GM23248 (cell line): Measurements from ENCODE around the gene ZNF428. TPM values are rescaled to one million over a fixed set of nuclear protein-coding genes. Genes with fewer than 3 reads are reported as not detected.

Experiments used
- DNase-seq: peaks from one replicate; pipeline ENCODE4 v3.0.0-alpha.2; 2015
- H2AFZ ChIP-seq: fragments of 200-600 bp; sonication (generic); 2 replicates; pipeline ENCODE4 v1.6.1; 2016; ENCODE audit warnings: antibody characterized with exemption
- H3F3A ChIP-seq: fragments of 200-600 bp; sonication (generic); 2 replicates; pipeline ENCODE4 v1.6.1; 2016; ENCODE audit warnings: mild to moderate bottlenecking, antibody characterized with exemption, mixed run types; ENCODE audit not compliant: insufficient read depth
- H3K27ac ChIP-seq: fragments of 200-600 bp; sonication (generic); 2 replicates; pipeline ENCODE4 v1.5.1; 2016; ENCODE audit warnings: mild to moderate bottlenecking
- H3K27me3 ChIP-seq: fragments of 200-600 bp; sonication (generic); replicated peaks from 2 replicates; pipeline ENCODE4 v1.6.1; 2016; ENCODE audit warnings: mild to moderate bottlenecking; ENCODE audit not compliant: insufficient read depth
- H3K36me3 ChIP-seq: fragments of 200-600 bp; sonication (generic); 2 replicates; pipeline ENCODE4 v1.6.1; 2016; ENCODE audit warnings: low read depth, mild to moderate bottlenecking
- H3K4me1 ChIP-seq: fragments of 200-600 bp; sonication (generic); 2 replicates; pipeline ENCODE4 v1.6.1; 2016; ENCODE audit warnings: mild to moderate bottlenecking; ENCODE audit not compliant: insufficient read depth
- H3K4me2 ChIP-seq: fragments of 200-600 bp; sonication (generic); one replicate; pipeline ENCODE4 v1.6.1; 2016; ENCODE audit warnings: mild to moderate bottlenecking; ENCODE audit not compliant: unreplicated experiment
- H3K4me3 ChIP-seq: fragments of 200-600 bp; sonication (generic); 2 replicates; pipeline ENCODE4 v1.5.1; 2016; ENCODE audit warnings: mild to moderate bottlenecking
- H3K79me2 ChIP-seq: fragments of 200-600 bp; sonication (generic); 2 replicates; pipeline ENCODE4 v1.6.1; 2016; ENCODE audit warnings: mild to moderate bottlenecking; ENCODE audit not compliant: insufficient read depth
- H3K9ac ChIP-seq: fragments of 200-600 bp; sonication (generic); 2 replicates; pipeline ENCODE4 v1.6.1; 2016; ENCODE audit warnings: mild to moderate bottlenecking
- H3K9me2 ChIP-seq: fragments of 200-600 bp; sonication (generic); 2 replicates; pipeline ENCODE4 v1.6.1; 2016; ENCODE audit warnings: mixed run types, mild to moderate bottlenecking, moderate library complexity; ENCODE audit not compliant: insufficient read depth
- H3K9me3 ChIP-seq: fragments of 200-600 bp; sonication (generic); one replicate; pipeline ENCODE4 v1.6.1; 2017; ENCODE audit warnings: low read depth
- H4K20me1 ChIP-seq: fragments of 200-600 bp; sonication (generic); 2 replicates; pipeline ENCODE4 v1.6.0; 2016; ENCODE audit not compliant: insufficient read depth
- EZH2 ChIP-seq: fragments of 200-600 bp; sonication (generic); IDR thresholded peaks from 2 replicates; pipeline ENCODE4 v1.6.1; 2018; ENCODE audit warnings: antibody characterized with exemption, mild to moderate bottlenecking; ENCODE audit not compliant: insufficient read depth, poor library complexity, severe bottlenecking
- EZH2phosphoT487 ChIP-seq: fragments of 200-600 bp; sonication (generic); IDR thresholded peaks from 2 replicates; pipeline ENCODE4 v1.6.1; 2018; ENCODE audit warnings: antibody characterized with exemption, moderate library complexity, mild to moderate bottlenecking, low read depth; ENCODE audit not compliant: insufficient read depth
- whole genome bisulfite sequencing, 2 experiments: methylation state at CpG; one replicate each; pipeline ENCODE4 v1.1.6; 2015 to 2017; ENCODE audit warnings: low lambda C conversion rate in 2 of 2, low coverage in 1 of 2; ENCODE audit errors: missing lambda C conversion rate in 2 of 2; 5-methylcytosine and 5-hydroxymethylcytosine counted together
- in situ Hi-C: fragments of 300-500 bp; cut with MboI; formaldehyde crosslinking; loops from 2 replicates; pipeline ENCODE4 v1.15.0; 2020
- polyA plus RNA-seq: library from polyadenylated mRNA; unstranded; fragments of >200 nt; fragmentation: Nextera tagmentation; extraction: Ambion mirVana; gene quantifications from 2 replicates; pipeline ENCODE4 v1.2.1, GENCODE V29; 2016
- small RNA-seq: library from RNA; depleted of rRNA; stranded (forward); fragments of <200 nt; gene quantifications from one replicate; pipeline ENCODE3, GENCODE V24; 2014; ENCODE audit warnings: low read depth, low replicate concordance
- total RNA-seq: library from RNA; depleted of rRNA; stranded (reverse); fragments of >200 nt; shearing (Covaris generic); gene quantifications from 2 replicates; pipeline ENCODE4 v1.2.3, GENCODE V29; 2014; rRNA removed

Gene ZNF428
- total and polyA plus RNA-seq, 2 experiments from 2014 or later = 29.7 to 36.0 TPM

DNA sequence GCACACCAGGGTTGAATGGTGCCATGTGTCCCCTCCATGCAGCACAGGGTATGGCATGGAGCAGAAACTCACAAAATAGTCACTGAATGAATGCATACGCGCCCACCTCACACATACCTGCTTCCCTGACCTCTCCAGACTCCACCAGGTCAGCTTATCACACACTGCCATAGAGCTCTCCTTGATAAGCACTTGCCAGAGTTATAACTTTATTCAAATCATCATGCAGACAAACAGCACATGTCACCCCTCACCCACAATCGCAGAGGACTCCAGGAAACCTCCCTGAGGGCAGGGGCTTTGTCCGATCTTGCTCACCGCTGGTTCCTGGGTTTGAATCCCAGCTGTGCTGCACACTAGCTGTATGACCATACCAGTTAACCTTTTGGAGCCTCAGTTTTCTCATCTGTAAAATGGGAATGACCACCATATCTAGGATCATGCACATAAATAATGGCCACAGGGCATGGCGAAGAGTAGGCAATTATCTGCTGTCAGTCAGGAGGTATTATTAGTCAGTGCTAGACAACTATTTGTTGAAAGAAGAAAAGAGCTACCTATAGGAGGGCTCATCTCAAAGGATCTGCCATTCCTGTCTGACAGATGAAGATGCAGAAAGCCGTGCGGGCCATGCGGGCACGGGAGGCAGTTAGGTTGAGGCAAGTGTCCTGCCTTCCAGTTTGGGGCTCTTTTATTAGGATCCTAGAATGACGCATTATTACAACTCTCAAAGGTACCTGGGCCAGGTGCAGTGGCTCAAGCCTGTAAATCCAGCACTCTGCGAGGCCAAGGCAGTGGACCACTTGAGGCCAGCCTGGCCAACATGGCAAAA, 58.1 kb downstream of the ZNF428 start:
- no peak overlapping the region for H3K4me2 ChIP-seq
- no peaks in the 10 kb centered on the region for H3K27me3 ChIP-seq
- no peaks in the 10 kb centered on the region for H3K9me2 ChIP-seq
- H3K4me3 ChIP-seq = no peak overlapping the region
- H3K9me3 ChIP-seq = no peaks in the 10 kb centered on the region
- in situ Hi-C loops = no loop called here
- no peak for DNase-seq
- H3K36me3 ChIP-seq = no peaks in the 10 kb centered on the region
- no peaks in the 10 kb centered on the region for H4K20me1 ChIP-seq
- peaks cover 31% of the 10 kb centered on the region for H3F3A ChIP-seq
- 0 out of 2 replicates have a peak, but pooled peaks cover 5% of the 10 kb centered on the region for H3K79me2 ChIP-seq
- no peak overlapping the region for H2AFZ ChIP-seq
- WGBS, 2 experiments = 90% methylated on average over 12 of the region's 12 CpGs
- no peak overlapping the region for H3K27ac ChIP-seq
- TF ChIP-seq EZH2 = no peak
- TF ChIP-seq EZH2phosphoT487 = no peak
- H3K4me1 ChIP-seq = peaks cover 8% of the 10 kb centered on the region; the same call in 1 of the 2 replicates
- no peak overlapping the region for H3K9ac ChIP-seq

DNA sequence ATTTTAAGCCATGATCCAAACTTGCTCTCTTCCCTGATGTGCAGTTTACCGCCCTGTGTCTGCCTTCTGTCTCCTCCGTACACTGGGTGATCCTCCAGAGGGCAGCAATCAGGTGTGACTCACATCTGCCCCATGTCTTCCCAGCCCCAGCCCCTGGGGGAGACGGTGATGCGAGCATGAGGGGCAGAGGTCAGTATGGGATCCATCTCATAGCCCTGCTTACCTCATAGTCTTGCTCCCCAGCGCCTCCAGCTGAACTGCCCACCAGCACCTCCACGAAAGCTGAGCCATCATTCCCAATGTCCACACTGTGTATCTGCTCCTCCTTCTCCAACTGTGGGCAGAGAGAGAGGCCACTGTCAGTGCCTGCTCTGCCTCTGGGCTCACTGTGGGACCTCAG, 58.7 kb downstream of the ZNF428 start:
- in situ Hi-C loops = no loop called here
- H3K4me3 ChIP-seq = no peak overlapping the region
- peaks cover 8% of the 10 kb centered on the region; the same call in 1 of the 2 replicates for H3K4me1 ChIP-seq
- peaks cover 31% of the 10 kb centered on the region for H3F3A ChIP-seq
- no peak overlapping the region for H3K9ac ChIP-seq
- H3K27me3 ChIP-seq = no peaks in the 10 kb centered on the region
- no peak overlapping the region for H3K27ac ChIP-seq
- 0 out of 2 replicates have a peak, but pooled peaks cover 5% of the 10 kb centered on the region for H3K79me2 ChIP-seq
- H3K36me3 ChIP-seq = no peaks in the 10 kb centered on the region
- 67 to 69% methylated on average over 6 of the region's 6 CpGs for WGBS, 2 experiments
- DNase-seq = peak; percentile 59
- no peak for TF ChIP-seq EZH2
- no peak overlapping the region for H2AFZ ChIP-seq
- H3K4me2 ChIP-seq = no peak overlapping the region
- no peaks in the 10 kb centered on the region for H4K20me1 ChIP-seq
- H3K9me2 ChIP-seq = no peaks in the 10 kb centered on the region
- no peaks in the 10 kb centered on the region for H3K9me3 ChIP-seq

Small RNA genes lying within 50 kb of the gene (small RNA-seq; reads per million reads assigned to genes)
- not detected for gene RN7SL368P

Other genes with a start within 250 kb of the ZNF428 start
- not detected in 2 replicates for gene TEX101, start 204.7 kb downstream of the ZNF428 start, total RNA-seq
- not detected in 2 replicates for gene TEX101, start 204.7 kb downstream of the ZNF428 start, polyA plus RNA-seq
- gene LYPD3, start 154.0 kb downstream of the ZNF428 start, total RNA-seq = not detected in 2 replicates
- gene LYPD3, start 154.0 kb downstream of the ZNF428 start, polyA plus RNA-seq = 0.22 and 0.28 TPM in 2 replicates
- 5.6 and 8.9 TPM in 2 replicates for gene PHLDB3, start 114.9 kb downstream of the ZNF428 start, total RNA-seq
- gene PHLDB3, start 114.9 kb downstream of the ZNF428 start, polyA plus RNA-seq = 3.9 and 4.6 TPM in 2 replicates
- 71.1 and 100.0 TPM in 2 replicates for gene ETHE1, start 92.4 kb downstream of the ZNF428 start, total RNA-seq
- 70.8 and 75.4 TPM in 2 replicates for gene ETHE1, start 92.4 kb downstream of the ZNF428 start, polyA plus RNA-seq
- 0.22 TPM in 1 of 2 replicates, not detected in the other for gene ZNF575, start 86.4 kb downstream of the ZNF428 start, total RNA-seq
- gene ZNF575, start 86.4 kb downstream of the ZNF428 start, polyA plus RNA-seq = 3.1 and 3.9 TPM in 2 replicates
- 26.7 and 28.0 TPM in 2 replicates for gene XRCC1, start 44.1 kb downstream of the ZNF428 start, total RNA-seq
- 26.7 and 32.4 TPM in 2 replicates for gene XRCC1, start 44.1 kb downstream of the ZNF428 start, polyA plus RNA-seq
- 1.8 TPM in 1 of 2 replicates, not detected in the other for gene PINLYP, start 43.8 kb downstream of the ZNF428 start, total RNA-seq
- 1.3 and 2.5 TPM in 2 replicates for gene PINLYP, start 43.8 kb downstream of the ZNF428 start, polyA plus RNA-seq
- 19.9 and 25.5 TPM in 2 replicates for gene IRGQ, start 23.5 kb downstream of the ZNF428 start, total RNA-seq
- gene IRGQ, start 23.5 kb downstream of the ZNF428 start, polyA plus RNA-seq = 5.7 and 6.0 TPM in 2 replicates
- gene ZNF576, start 23.0 kb downstream of the ZNF428 start, total RNA-seq = 11.7 and 14.4 TPM in 2 replicates
- gene ZNF576, start 23.0 kb downstream of the ZNF428 start, polyA plus RNA-seq = 19.3 and 22.2 TPM in 2 replicates
- not detected in 2 replicates for gene SRRM5, start 7.5 kb downstream of the ZNF428 start, total RNA-seq
- gene SRRM5, start 7.5 kb downstream of the ZNF428 start, polyA plus RNA-seq = not detected in 2 replicates
- gene CADM4, start 20.2 kb upstream of the ZNF428 start, total RNA-seq = 1.0 and 1.7 TPM in 2 replicates
- gene CADM4, start 20.2 kb upstream of the ZNF428 start, polyA plus RNA-seq = 0.14 and 0.27 TPM in 2 replicates
- gene PLAUR, start 50.5 kb upstream of the ZNF428 start, total RNA-seq = 100 and 118 TPM in 2 replicates
- gene PLAUR, start 50.5 kb upstream of the ZNF428 start, polyA plus RNA-seq = 125 and 139 TPM in 2 replicates
- not detected in 2 replicates for gene IRGC, start 96.4 kb upstream of the ZNF428 start, total RNA-seq
- gene IRGC, start 96.4 kb upstream of the ZNF428 start, polyA plus RNA-seq = not detected in 2 replicates
- 11.5 and 13.0 TPM in 2 replicates for gene SMG9, start 135.3 kb upstream of the ZNF428 start, total RNA-seq
- 23.2 and 25.7 TPM in 2 replicates for gene SMG9, start 135.3 kb upstream of the ZNF428 start, polyA plus RNA-seq
- gene KCNN4, start 161.3 kb upstream of the ZNF428 start, total RNA-seq = 8.7 and 13.7 TPM in 2 replicates
- gene KCNN4, start 161.3 kb upstream of the ZNF428 start, polyA plus RNA-seq = 9.4 and 11.9 TPM in 2 replicates
- gene LYPD5, start 182.8 kb upstream of the ZNF428 start, total RNA-seq = 0.32 and 0.76 TPM in 2 replicates
- gene LYPD5, start 182.8 kb upstream of the ZNF428 start, polyA plus RNA-seq = 1.1 and 1.4 TPM in 2 replicates
- 12.1 and 14.2 TPM in 2 replicates for gene ZNF283, start 207.7 kb upstream of the ZNF428 start, total RNA-seq
- 4.6 and 5.4 TPM in 2 replicates for gene ZNF283, start 207.7 kb upstream of the ZNF428 start, polyA plus RNA-seq